ENCODE measurements around the gene CDKN2B-AS1.
A peak's percentile ranks its signal among the peaks of the same experiment; 100 is the strongest.

Gene CDKN2B-AS1

DNA sequence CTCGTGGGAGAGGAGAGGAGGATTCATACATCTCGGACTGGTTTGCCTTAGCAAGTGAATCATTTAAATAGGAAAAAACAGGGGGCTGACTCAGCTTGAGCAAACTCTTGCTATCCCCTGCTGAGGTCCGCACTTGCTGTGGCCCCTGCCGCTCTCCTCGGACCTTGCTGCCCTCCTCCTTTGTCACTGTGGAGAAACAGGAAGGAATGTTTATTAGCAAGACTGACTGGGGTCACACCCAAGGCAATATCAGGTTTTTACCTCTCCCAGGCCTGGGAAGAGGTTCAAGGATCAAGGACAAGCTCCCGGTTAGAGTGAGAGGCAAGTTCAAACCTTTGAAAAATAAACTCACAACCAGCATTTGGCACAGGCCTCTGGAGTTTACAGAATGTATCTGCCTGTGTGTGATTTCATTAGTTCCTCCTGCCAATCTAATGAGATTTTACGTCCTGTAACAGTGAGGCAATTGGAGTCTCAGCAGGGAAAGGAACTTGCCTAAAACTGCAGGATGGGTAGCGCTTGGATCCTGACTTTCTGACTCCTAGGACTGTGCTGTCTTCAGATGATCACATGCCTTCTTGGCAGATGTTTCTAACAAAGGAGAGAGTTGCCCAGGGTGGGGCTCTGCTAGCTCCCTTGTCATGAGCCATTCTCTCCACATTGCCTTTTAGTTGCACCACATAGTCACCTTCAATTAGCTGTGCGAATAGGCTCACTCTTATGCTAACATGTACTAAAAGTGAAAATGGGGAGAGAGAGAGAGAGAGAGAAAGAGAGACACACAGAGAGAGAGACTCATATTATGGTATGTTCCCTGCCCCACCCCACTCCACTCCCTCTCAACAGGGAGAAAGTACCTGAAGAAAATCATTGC lies 123.2 kb downstream of the CDKN2B-AS1 start:
- DNase-seq (ENCODE audit: low read depth in 2 of 2) = no peak

DNA sequence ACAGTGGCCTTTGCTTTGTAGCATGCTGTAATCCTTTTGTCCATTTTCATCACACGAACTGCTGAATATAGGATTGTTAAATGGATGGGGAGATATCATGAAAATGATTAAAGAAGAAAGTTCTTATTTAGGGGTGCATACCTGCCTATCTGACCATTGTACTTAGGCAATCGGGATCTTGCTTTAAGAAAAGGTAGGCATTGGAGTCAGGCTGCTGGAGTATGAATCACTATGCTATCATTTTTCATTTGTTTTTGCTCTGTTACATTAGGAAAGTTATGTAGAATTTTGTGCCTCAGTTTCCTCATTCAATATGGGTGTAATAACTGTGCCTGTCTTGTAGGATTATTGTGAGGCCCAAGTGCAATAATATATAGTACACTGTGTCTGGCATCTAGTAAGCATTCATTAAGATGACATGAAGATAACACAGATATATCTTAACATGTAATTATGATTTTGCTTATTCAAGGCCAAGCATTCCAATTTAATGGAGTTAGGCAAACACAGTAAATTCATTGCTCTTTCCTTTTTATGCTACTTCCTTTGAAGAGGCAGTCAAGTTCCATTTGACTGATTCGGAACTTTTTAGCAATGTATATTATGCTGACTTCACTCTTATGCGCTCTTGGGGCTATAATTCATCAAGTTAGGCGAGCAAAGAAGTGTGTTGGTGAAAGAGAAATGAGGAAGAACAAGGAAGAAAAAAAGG lies 124.4 kb downstream of the CDKN2B-AS1 start:
- DNase-seq (ENCODE audit: low read depth in 2 of 2) = no peak

DNA sequence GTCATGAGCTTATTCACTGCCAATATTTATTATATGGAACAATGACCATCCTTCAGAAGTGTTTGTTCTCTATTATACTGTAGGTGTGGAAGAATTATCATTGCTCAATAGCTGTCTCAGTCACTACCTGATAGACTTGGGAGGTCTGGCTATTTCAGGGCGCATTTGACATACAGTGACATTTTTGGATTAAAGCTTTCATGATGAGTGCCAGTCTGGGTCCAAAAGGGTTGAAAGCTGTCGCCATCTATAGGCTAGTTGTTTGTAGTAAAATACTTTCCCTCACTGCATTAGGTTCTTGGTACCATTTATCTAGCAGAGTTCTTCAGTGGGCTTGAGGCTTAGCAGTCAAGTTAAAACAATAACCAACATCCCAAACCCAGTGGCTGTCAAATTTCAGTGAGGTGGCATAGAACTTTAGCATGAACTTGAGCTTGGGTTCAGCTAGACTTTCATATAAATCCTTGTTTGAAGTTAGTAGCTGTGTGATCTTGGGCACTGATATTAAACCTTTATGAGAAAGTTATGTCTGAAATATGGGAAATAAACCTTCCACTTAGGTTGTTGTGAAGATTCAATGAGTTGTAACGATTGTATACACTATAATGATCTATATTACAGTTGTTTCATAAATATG lies 125.0 kb downstream of the CDKN2B-AS1 start:
- no peak for DNase-seq (ENCODE audit: low read depth in 2 of 2)

DNA sequence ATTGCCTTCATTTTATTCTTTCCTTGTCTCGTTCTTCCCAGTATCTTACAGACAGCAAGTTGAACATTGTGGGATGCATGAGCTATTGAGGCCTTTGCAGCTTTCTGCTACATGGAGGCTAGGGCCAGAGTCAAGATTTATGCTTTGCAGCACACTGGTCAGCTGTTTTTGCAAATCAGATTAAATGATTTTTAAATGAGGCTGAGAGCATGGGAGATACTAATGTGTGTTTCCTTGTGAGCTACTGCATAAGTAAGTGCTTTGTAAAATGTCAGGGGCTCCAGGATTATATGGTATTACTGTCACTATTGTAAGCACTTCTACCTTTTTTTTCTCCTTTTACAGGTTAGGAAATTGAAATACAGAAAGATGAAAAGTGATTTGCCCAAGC lies 125.6 kb downstream of the CDKN2B-AS1 start:
- DNase-seq (ENCODE audit: low read depth in 2 of 2) = no peak

DNA sequence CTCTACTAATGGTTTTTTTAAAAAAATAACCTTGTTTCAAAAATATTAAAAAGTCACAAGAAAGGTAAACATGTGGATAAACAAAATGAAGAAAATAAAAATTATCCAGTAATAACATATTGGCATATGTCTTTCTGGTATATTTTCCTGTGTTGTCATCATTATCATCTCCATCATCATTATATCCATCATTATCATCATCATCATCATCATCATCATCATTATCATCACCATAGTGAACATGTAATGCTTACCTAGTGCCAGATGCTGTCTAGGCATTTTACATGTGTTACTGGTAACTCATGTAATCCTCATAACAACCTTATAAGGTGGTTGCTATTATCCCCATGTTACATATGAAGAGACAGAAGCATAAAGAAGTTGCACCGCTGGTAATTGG lies 126.0 kb downstream of the CDKN2B-AS1 start:
- DNase-seq (ENCODE audit: low read depth in 2 of 2) = no peak

DNA sequence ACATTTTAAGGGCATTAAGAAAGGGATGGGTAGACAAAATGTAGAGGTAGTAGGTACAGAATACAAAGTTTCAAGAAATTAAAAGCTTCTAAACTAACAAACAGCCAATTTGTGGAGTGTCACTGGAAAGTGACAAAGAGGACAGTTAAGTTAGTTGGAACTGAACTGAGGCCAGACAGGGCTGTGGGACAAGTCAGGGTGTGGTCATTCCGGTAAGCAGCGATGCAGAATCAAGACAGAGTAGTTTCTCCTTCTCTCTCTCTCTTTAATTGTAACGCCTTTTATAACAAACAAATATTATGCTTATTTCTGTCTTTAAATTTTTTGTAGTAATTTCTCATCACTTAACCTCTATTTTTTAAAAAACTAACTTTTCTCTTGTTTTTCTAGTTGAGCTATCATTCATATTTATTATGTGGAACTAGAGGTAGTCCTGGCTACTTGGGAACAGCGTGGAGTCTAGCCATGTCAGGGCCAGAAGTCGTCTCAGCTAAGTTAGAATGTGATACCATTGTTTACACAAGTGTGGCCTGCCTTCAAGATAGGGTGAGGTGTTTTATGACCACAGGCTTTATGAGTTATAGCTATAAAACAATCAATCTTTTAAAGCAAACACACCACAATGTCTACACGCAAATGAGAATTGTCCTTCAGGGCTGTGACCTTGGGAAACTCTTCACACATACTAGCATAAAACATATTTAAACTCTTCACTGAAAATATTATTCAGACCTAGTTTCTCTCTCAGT lies 129.8 kb downstream of the CDKN2B-AS1 start:
- DNase-seq (ENCODE audit: low read depth in 2 of 2) = no peak

DNA sequence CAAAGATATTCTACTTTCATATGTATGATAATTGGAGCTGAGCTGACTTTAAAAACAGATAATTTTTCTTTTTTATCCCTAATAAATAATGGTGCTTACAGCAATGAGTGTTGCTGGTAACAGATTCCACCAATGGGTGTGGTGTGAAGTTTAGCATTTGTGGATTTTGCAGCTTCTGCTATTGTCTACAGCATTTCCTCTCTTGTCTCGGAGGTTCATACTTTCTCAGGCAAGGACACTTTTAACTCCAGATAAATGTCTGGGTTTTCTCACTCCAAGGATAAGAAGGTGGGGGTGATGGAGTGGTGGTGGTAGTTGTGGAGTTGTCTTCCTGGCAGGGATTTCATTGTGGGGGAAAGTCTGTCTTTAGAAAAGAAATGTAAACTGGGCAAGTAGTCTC lies 134.5 kb downstream of the CDKN2B-AS1 start:
- DNase-seq (ENCODE audit: low read depth in 2 of 2) = no peak

DNA sequence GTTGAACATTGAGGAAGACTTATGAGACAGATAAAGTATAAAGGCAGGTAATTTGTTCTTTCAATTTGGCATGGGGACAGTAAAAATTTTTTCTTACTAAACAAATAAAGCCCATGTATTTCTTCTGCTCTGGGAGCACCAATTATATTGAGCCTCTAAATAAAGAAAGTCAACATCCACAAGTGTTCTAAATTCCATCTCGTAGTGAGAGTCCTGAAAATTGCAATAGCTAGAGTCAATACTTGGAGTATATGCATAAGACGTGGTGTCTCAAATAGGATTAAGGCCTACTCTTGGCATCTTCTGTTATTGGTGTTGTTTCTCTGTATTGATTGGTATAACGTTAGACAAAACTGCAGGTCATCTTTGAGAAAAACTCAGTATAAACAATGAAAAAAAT lies 135.0 kb downstream of the CDKN2B-AS1 start:
- no peak for DNase-seq (ENCODE audit: low read depth in 2 of 2)

DNA sequence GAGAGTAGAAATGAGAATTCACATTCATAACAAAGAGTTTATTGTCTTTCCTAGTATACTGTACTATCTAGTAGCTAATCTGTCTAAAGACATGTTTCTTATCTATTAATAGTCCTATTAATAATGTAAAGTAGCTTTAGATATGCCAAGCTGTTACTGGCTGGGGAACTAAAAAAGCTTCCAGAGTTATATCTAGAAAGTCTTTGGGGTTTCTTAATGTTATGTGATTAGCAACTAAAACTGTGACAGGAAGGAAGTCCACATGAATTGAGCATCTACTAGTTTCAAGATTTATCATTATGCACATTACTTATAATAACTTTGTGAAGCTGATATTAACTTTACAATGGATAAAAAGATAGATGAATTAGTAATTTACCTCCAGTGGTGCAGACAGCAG lies 137.2 kb downstream of the CDKN2B-AS1 start:
- no peak for DNase-seq (ENCODE audit: low read depth in 2 of 2)

DNA sequence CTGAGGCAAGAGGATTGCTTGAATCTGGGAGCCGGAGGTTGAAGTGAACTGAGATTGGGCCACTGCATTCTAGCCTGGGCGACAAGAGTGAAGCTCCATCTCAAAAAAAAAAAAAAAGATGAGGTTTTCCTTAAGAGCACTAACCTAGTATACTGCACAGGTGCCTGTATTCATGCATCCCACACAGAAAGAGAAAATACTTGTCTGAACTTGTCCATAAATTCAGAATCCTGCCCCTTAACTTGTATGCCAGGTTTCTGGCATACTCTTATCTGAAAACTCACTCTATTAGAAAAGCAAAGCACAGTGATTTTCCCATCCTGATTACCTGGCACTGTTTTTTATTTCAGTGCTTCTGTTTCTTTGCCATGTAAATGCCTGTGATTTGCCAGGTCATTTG lies 139.8 kb downstream of the CDKN2B-AS1 start:
- no peak for DNase-seq (ENCODE audit: low read depth in 2 of 2)

DNA sequence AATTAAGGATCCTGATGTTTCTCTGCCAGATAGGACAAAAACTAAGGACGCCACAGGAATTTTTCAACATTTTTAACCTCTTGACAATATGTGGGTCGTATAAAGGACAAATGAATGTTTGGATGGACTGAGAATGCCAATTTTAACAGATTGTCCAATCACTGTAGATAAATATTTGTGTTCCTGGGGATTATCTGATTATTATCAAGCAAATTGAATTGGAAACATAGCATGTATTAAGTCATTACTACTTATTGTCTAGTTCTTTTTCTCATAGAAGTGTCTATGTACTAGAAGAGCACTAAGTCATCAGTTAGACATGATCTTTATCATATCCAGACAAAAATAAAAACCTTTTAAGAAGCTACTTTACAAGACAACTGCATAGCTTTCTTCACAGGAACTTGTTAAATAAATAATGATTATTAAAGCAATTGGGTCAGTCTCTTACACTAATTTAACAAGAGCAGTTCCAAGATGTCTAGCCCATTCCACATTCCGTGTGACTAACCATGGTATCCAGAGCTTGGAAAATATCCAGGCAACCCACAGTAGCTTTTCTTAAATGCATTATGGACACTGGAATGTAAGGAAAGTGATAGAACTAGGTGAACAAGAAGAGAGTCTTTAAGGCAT lies 142.0 kb downstream of the CDKN2B-AS1 start:
- no peak for DNase-seq (ENCODE audit: low read depth in 2 of 2)

DNA sequence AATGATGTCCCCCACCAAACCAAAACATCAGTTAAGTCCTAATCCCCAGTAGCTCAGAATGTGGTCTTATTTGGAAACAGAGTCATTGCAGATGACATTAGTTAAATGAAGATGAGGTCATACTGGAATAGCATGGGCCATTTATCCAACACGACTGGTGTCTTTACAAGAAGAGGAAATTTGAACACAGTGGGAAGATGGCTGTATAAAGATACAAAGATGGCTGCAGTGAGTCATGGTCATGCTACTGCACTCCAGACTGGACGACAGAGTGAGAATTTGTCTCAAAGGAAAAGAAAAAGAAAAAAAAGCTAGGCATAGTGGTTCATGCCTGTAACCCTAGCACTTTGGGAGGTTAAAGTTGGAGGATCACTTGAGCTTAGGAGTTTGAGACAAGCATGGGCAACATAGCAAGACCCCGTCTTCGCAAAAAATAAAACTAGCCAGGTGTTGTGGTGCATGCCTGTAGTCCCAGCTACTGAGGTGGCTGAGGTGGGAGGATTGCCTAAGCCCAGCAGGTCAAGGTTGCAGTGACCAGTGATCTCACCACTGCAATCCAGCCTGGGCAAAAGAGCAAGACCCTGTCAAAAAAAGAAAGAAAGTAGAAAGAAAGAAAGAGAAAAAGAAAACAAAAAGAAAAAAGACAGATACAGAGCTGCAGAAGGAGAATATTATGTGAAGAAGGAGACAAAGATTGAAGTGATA lies 144.5 kb downstream of the CDKN2B-AS1 start:
- DNase-seq (ENCODE audit: low read depth in 2 of 2) = no peak

DNA sequence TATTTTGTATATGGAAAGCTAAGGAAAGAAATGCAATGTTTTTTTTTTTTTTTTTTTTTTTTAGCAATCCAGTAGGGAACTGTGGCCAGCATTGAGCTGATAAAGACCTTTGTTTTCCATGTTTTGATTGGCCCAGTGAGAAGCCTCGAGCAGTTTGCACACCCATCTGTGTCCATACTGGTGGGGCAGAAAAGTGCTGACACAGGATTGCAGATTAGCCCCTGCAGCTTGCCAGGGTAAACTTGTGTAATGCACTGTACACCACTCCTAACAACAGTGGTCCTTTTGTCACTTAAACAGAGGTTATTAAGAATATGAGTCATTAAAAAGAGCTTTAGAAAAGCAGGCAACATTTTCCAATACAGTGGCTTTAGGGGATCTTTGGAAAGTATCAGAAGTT lies 147.3 kb downstream of the CDKN2B-AS1 start:
- no peak for DNase-seq (ENCODE audit: low read depth in 2 of 2)

DNA sequence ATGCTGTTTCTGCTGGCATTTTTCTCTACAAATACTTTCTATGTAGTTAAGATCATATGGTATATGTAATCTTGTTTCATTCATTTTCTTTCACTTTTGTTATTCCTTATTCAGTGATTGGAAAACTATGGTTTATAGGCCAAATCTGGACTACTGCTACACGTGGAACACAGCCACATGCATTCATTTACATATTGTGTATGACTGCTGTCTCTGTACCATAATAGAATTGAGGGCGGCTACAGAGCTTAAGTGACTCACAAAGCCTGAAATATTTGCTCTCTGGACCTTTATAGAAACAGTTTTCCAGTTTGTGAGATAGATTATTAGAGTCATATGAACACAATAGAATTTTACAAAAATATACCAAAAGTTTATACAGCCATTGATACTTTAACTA lies 148.1 kb downstream of the CDKN2B-AS1 start:
- DNase-seq (ENCODE audit: low read depth in 2 of 2) = no peak

DNA sequence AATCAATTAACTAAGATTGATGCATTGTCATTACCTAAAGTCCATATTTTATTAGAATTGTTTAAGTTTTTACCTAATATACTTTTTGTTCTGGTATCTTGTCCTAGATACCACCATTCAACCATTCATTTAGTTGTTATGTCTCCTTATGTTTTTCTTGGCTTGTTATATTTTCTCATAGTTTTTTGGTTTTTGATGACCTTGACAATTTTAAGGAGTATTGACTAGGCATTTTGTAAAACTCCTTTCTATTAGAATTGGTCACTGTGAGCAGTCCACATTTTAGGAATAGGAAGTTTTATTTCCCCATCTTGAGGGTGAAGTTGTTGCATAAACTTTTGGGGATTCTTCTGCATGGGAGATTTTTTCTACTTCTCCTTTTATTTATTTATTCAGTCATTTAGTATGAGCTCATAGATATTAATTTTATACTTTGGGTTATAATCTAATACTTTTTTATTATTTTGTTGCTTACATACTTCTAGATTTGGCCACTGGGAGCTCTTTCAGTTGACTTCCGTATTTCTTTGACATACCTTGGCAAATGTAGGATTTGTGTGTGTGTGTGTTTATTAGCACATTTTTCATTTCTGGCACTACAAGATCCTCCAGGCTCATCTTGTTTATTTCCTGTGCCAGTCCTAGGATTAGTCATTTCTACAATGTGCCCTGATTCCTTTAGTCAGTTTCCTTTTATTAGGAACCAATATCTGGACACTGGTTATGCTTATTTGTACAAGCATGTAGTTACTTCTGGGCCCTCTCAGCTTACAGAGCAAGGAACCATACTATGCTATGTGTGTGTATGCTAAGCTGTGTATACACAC lies 149.4 kb downstream of the CDKN2B-AS1 start:
- DNase-seq (ENCODE audit: low read depth in 2 of 2) = no peak

DNA sequence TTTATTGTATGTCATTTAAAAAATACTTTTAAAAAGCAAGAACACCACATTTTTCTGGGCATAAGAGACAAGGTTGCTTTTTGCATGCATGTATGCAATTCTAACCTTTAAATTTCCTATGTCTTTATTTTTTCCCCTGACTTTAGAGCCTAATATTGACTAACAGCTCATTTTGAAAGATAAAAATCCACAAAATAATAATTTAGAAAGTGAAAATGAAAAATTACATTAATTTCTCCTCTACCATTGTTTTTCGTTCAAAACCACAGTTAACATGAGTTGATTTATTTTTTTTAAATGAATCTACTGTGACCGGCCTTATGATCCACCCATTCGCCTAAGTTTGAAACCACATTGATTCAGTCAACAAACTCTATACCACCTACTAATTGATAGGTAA lies 152.0 kb downstream of the CDKN2B-AS1 start:
- DNase-seq (ENCODE audit: low read depth in 2 of 2) = no peak

DNA sequence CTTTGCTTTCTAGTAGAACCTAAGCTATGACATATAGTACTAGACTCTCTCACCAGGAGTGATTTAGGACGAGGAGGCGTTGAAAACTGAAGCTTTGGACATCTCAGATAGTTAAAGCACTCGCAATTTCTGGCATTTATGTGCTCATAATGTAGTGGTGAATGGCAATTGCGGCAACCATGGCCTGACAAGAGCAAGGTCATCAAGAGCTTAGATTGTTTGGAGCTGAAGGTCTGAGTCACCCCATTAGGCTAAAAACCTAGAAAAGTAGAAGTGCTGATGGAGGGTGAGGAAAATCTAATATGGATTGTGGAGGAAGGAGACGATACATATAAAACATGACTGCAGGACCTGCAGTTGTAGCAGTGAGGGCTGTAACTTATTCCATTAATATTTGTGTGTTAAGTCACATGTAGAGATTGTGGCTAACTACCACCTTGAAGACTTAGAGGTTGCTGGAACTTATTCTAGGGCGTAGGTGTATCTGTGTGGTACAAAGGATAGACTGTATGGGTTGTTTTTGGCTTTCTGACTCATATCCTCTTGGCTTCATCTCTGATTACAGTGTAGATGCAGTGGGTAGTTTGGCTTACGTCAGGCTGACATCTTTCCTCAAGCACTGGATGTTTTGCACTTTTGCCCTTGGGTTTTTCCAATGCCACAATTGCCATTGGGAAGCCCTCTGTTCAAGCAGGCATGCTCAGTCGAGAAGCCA lies 153.4 kb downstream of the CDKN2B-AS1 start:
- peak in 1 of 2 experiments; percentile 4 for DNase-seq (ENCODE audit: low read depth in 2 of 2)

DNA sequence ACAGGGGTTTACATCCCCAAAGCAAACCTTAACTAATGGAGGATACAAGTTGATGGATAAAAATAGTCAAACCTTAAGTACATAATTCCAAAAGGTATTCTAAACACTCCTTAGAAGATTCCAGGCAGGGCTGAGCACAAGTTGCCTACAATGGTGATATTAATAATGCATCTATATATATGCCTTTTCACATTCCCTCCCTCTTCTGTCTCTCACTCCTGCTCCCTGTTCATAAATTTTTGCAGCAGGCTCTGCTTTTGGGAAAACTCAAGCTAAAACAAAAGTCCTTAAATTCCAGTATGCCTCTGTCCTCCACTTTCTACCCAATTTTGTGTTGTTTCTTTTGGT lies 153.9 kb downstream of the CDKN2B-AS1 start:
- no peak for DNase-seq (ENCODE audit: low read depth in 2 of 2)

DNA sequence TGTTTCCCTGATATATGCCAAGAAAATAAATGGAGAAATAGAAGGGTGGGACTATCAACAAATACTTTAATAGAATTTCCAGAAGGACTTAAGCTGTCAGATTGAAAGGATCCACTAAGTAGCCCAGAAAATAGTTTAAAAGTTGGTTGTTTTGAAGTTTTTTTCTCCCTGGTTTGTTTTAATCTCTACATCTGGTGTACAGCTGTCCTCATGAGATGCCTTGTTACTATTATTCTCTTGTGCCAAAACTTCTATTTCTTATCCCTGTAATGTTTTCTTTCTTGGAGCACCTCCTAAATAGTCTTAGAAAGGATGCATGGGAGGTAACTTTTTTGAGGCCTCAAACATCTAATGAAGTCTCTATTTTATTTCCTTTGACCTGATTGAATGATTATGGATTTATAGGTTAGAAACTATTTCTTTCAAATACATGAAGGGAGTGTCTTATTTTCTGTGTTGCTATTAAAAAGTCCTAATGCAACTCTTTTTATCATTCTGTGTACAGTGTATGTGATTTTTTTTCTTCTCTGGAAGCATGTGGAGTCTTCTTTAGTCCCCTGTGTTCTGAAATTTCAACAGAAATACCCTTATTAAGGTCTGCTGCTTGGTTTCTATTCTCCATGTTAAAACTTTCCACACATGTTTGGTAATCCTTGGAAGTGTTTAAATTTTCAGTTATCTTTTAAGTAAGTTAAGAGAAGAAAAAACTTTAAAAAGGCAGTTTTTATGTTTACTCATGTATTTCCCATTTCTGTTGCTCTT lies 154.5 kb downstream of the CDKN2B-AS1 start:
- no peak for DNase-seq (ENCODE audit: low read depth in 2 of 2)

Measured in stimulated activated CD4-positive, alpha-beta T cell treated with anti-CD3 and anti-CD28 coated beads, Interleukin-12 subunit alpha, Interleukin-12 subunit beta, amount 100 ng/mL, for 24 hours (primary cell).